HG03064 (cell line): Measurements from ENCODE around the gene ZNF229.
"Not testable (repeated sequence)": the region's sequence is repeated elsewhere in the genome, so short reads cannot be mapped to it uniquely, and the experiment has no call there.

Source experiments
- ATAC-seq: cut with Tn5 transposase; IDR thresholded peaks from one replicate; pipeline ENCODE4 v1.9.1; 2021; ENCODE audit warnings: low read depth; ENCODE audit not compliant: unreplicated experiment

The ZNF229 gene

GRCh38 chr19:44447916-44448674 lies at the start of gene ZNF229:
ZNF229 (minus strand) TSS chr19:44448472; CDS start chr19:44442847, 5,625 bp downstream.
- no peak for ATAC-seq

GRCh38 chr19:44496711-44497110 lies 48.4 kb upstream of the ZNF229 start:
- ATAC-seq = no peak

- no peak for ATAC-seq
Observed at GRCh38 chr19:44476559-44477408, 28.5 kb upstream of the ZNF229 start.

- not testable (repeated sequence) for ATAC-seq
Observed at GRCh38 chr19:44468730-44469129, 20.5 kb upstream of the ZNF229 start.

GRCh38 chr19:44462600-44463286 lies 14.5 kb upstream of the ZNF229 start:
- ATAC-seq = not testable (repeated sequence)

GRCh38 chr19:44456016-44456415 lies 7.7 kb upstream of the ZNF229 start:
- ATAC-seq = not testable (repeated sequence)

- no peak for ATAC-seq
Observed at GRCh38 chr19:44455100-44455499, 6.8 kb upstream of the ZNF229 start.

- no peak for ATAC-seq
Observed at GRCh38 chr19:44452367-44452766, 4.1 kb upstream of the ZNF229 start.

- ATAC-seq = no peak
Observed at GRCh38 chr19:44451687-44452086, 3.4 kb upstream of the ZNF229 start.

- ATAC-seq = no peak
Observed at GRCh38 chr19:44438441-44438840, 9.8 kb downstream of the ZNF229 start.

- no peak for ATAC-seq
Observed at GRCh38 chr19:44435441-44435840, 12.8 kb downstream of the ZNF229 start.

GRCh38 chr19:44430956-44431355 lies 17.3 kb downstream of the ZNF229 start:
- ATAC-seq = no peak

GRCh38 chr19:44415553-44415952 lies 32.7 kb downstream of the ZNF229 start:
- not testable (repeated sequence) for ATAC-seq

- no peak for ATAC-seq
Observed at GRCh38 chr19:44401139-44402115, 46.8 kb downstream of the ZNF229 start, which contains the start of gene ZNF285. ZNF285 (minus strand) TSS chr19:44401608; CDS start chr19:44397213, 4,395 bp downstream.

- not testable (repeated sequence) for ATAC-seq
Observed at GRCh38 chr19:44389268-44389667, 59.0 kb downstream of the ZNF229 start.
